Stimulated activated CD4-positive, alpha-beta T cell treated with anti-CD3 and anti-CD28 coated beads, Interleukin-1b, Interleukin-23, amount 100 ng/mL, for 24 hours (primary cell): ENCODE measurements around the gene UBL5.

ENCODE experiments used
- DNase-seq, 4 experiments: peaks; one replicate each; pipeline ENCODE4 v3.0.0-alpha.2; 2020; ENCODE audit warnings: low read depth in 4 of 4, low spot score in 1 of 4

UBL5 gene

GRCh38 chr19:9849791-9850190, 22.1 kb downstream of the UBL5 start:
- DNase-seq, result no peak

GRCh38 chr19:9850235-9850959, 22.7 kb downstream of the UBL5 start:
- no peak for DNase-seq

GRCh38 chr19:9854282-9854846, 26.6 kb downstream of the UBL5 start:
- no peak for DNase-seq

- no peak for DNase-seq
Observed at GRCh38 chr19:9856609-9857008, 28.9 kb downstream of the UBL5 start.

- DNase-seq, result no peak
Observed at GRCh38 chr19:9857076-9857721, 29.5 kb downstream of the UBL5 start.

GRCh38 chr19:9857920-9858746, 30.4 kb downstream of the UBL5 start:
- DNase-seq, result no peak

- no peak for DNase-seq
Observed at GRCh38 chr19:9858766-9859165, 31.0 kb downstream of the UBL5 start.

GRCh38 chr19:9860407-9860806, 32.7 kb downstream of the UBL5 start:
- no peak for DNase-seq

GRCh38 chr19:9861503-9861902, 33.8 kb downstream of the UBL5 start:
- no peak for DNase-seq

- no peak for DNase-seq
Observed at GRCh38 chr19:9862938-9863337, 35.2 kb downstream of the UBL5 start.

- DNase-seq, result no peak
Observed at GRCh38 chr19:9863759-9864158, 36.0 kb downstream of the UBL5 start.

- no peak for DNase-seq
Observed at GRCh38 chr19:9865732-9866501, 38.2 kb downstream of the UBL5 start.

GRCh38 chr19:9868983-9869617, 41.4 kb downstream of the UBL5 start:
- DNase-seq, result no peak

GRCh38 chr19:9871626-9872338, 44.1 kb downstream of the UBL5 start:
- no peak for DNase-seq

- no peak for DNase-seq
Observed at GRCh38 chr19:9872618-9873242, 45.0 kb downstream of the UBL5 start.

GRCh38 chr19:9875031-9875627, 47.4 kb downstream of the UBL5 start:
- DNase-seq, result no peak

- DNase-seq, result no peak
Observed at GRCh38 chr19:9875796-9876195, 48.1 kb downstream of the UBL5 start.

- no peak for DNase-seq
Observed at GRCh38 chr19:9877780-9878510, 50.2 kb downstream of the UBL5 start.
